ENCODE measurements around the gene KRTAP2-4.
"Not testable (repeated sequence)": the region's sequence is repeated elsewhere in the genome, so short reads cannot be mapped to it uniquely, and the experiment has no call there.

KRTAP2-4 gene, protein sequence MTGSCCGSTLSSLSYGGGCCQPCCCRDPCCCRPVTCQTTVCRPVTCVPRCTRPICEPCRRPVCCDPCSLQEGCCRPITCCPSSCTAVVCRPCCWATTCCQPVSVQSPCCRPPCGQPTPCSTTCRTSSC

DNA sequence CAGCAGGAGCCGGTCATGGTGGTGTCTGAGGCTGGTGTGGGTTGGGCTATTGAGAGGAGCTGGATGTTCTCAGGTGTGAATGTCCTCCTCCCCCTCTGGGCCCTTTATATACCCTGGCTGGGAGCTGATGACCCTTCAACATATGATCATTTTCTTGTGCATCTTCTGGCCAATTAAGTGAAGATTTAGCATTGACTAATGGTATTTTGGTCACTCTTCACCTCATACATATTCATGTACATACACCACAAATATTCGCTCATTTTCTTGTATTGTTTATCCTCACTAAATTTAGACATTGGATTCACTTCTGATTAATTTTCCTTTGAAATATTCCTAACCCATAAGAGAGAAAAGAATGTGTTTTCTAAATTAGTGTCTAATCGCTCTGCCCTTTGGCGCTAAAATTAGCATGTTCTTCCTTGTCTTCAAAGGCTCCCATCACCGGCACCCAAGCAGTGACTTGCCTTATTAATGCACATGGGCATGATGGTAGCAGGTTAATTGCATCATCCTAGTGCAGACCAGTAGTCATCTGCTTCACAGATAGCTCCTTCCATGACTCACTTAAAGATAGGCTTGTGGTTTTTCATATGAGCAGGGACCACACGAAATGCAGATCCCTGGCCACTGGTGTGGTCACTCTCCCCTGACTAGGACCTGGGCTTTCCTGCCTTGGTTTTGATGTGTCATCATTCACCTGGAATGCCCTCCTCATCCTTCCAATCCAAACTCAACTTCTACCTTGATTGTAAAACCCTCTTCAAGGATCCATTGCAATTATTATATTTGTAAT lies at the start of gene KRTAP2-4:
TSS of gene KRTAP2-4 (minus strand) at position 51 of the 796 bp plus-strand sequence. CDS start at position 17, 34 bp downstream.
- peak; percentile 96 for DNase-seq

GRCh38 chr17:41111151-41111885 lies 45.6 kb upstream of the KRTAP2-4 start:
- no peak for DNase-seq

GRCh38 chr17:41108728-41109386 lies 43.2 kb upstream of the KRTAP2-4 start:
- not testable (repeated sequence) for DNase-seq

GRCh38 chr17:41107941-41108450 lies 42.3 kb upstream of the KRTAP2-4 start:
- peak; percentile 33 for DNase-seq

GRCh38 chr17:41105347-41105746 lies 39.7 kb upstream of the KRTAP2-4 start, which contains the start of gene KRTAP4-9:
TSS of gene KRTAP4-9 (plus strand) at chr17:41105389. CDS start at chr17:41105389, 0 bp downstream.
- DNase-seq: not testable (repeated sequence)

DNA sequence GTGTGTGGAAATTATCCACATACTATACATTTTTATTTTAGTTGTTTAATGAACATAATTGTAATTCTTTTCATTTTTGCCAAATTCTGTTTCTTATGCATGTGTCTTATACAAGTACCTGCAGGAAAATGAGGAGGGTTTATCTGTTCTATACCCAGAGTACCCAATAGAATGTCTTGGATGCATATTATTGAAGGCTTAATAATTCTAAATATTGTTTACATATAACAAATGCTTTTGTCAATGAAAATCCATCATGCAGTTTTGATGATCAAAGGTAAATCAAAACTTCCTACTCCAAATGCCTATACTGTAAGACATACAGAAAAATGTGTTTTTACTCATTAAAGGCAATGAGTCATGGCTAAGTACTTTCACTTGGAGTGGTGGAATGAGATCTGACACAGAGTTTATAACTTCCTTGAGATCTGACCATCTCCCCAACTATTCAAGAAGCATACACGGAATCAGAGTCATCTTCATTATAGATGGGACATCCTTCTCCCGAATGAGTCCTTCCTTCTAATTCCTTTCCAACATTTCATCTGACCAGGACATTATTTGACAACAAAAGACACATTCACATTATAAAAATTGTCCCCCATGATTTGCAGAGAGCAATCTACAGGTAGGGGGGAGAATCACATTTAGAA lies 38.8 kb upstream of the KRTAP2-4 start:
- peak; percentile 80 for DNase-seq

- DNase-seq: peak; percentile 54
Measured at GRCh38 chr17:41103896-41104295, 38.2 kb upstream of the KRTAP2-4 start.

DNA sequence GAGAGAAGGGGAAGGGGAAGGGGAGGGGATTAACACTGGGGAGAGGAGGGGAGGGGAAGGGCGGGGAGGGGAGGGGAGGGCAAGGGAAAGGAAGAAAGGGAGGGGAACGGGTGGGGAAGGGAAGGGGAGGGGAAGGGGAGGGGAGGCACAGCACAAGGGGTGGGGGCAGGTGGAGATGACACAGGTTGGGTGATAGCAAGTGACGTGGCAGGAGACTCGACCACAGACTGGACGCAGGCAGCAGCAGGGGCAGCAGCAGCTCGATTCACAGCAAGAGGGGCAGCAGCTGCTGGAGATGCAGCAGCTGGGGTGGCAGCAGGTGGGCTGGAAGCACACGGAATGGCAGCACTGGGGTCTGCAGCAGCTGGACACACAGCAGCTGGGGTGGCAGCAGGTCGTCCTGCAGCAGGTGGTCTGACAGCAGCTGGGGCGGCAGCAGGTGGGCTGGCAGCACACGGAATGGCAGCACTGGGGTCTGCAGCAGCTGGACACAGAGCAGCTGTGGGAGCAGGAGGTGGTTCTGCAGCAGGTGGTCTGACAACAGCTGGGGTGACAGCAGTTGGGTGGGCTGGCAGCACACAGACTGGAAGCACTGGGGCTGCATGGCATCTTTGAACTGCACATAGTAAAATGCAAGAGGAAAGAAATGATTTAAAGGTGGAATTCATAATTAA lies 36.0 kb upstream of the KRTAP2-4 start, which contains the start of gene KRTAP4-16:
TSS of gene KRTAP4-16 (minus strand) at position 624 of the 674 bp plus-strand sequence. CDS start at position 624, 0 bp downstream.
- DNase-seq: no peak

- DNase-seq: peak; percentile 98
Measured at GRCh38 chr17:41099682-41100480, 34.2 kb upstream of the KRTAP2-4 start.

GRCh38 chr17:41098481-41098880 lies 32.8 kb upstream of the KRTAP2-4 start:
- DNase-seq: peak; percentile 92

DNA sequence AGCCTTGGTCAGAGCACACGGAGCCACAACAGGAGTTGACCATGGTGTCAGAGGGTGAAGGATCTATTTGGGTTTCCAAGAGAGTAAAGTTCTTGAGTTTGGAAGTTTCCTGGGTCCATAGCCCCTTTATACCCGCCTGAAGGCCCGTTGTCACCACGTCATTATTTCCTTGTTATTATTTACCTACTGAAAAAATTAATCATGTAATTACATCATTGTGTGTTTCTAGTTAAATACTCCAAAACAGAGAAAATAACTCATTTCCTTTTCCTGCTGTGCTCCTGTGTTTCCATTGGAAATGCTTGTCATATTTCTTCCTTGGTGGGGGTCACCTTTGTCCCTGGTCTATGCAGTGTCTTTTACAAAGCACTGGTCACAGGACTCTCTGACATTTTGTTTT lies 32.4 kb upstream of the KRTAP2-4 start, which contains the start of gene KRTAP4-8:
TSS of gene KRTAP4-8 (minus strand) at position 101 of the 400 bp plus-strand sequence. CDS start at position 43, 58 bp downstream.
- DNase-seq: no peak

DNA sequence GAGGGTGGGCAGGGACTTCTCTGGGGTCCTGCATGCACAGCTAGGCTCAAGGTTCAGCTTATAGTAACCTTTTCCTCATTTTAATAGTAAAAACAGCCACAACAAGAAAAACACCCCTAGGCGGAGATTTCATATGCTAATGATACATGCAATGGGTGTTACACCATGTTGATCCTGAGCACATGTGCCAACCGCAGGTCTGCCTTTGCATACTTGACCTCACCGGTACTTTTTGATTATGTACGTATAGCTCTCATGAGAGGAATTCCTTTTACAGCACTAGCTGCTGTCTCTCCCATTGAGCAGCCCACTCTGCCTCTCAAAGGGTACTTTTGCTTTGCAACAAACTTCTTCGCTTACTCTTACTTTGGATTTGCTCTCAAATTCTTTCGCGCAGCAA lies 30.4 kb upstream of the KRTAP2-4 start:
- DNase-seq: no peak

DNA sequence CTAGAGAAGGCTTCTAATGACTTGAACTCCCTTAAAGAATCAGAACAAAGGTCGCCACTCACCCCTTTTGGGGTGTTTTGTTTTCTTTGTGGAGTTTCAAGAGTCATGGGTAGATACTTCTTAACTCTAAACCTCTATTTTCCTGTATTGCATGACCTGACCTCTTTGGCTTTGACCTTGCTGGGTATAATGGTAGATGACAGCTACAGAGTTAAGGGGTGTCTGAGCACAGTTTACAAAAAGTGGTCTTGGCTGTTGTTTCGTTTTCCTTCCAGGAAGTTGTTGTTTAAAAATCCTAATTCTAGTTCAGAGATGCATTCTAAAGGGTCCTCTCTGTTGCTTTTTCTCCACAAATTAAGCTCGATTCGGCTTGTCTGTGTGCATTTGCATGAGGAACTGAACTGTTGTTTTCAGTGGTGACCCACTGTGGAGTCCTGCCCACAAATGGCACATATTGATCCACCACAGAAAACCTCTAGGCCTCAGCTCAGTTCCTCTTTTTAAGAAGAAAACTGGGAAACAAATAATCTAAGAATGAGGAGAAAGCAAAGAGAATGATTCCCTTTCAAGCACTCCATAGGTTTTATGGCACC lies 23.2 kb upstream of the KRTAP2-4 start:
- not testable (repeated sequence) for DNase-seq

GRCh38 chr17:41084100-41084856 lies 18.6 kb upstream of the KRTAP2-4 start, which contains the start of gene KRTAP4-7:
TSS of gene KRTAP4-7 (plus strand) at chr17:41084150. CDS start at chr17:41084207, 57 bp downstream.
- not testable (repeated sequence) for DNase-seq

GRCh38 chr17:41083427-41083826 lies 17.7 kb upstream of the KRTAP2-4 start:
- peak; percentile 87 for DNase-seq

DNA sequence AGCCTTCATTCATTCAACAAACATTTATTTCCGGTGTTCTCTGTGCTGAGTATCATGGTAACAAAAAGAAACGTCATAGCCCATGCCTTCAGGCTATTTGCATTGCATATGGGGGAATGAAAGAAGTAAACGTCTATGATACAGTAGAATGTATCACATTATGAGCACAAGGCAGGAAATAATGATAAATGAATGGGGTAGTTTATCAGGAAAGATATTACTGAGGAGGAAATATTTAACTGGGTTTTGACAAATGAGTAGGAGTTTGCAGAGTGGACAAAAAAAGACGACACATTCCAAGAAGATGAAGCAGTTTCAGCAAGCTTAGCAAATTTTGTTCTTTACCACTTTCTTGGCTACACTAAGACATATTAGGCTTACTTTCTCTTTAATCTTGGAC lies 16.9 kb upstream of the KRTAP2-4 start:
- peak; percentile 84 for DNase-seq

DNA sequence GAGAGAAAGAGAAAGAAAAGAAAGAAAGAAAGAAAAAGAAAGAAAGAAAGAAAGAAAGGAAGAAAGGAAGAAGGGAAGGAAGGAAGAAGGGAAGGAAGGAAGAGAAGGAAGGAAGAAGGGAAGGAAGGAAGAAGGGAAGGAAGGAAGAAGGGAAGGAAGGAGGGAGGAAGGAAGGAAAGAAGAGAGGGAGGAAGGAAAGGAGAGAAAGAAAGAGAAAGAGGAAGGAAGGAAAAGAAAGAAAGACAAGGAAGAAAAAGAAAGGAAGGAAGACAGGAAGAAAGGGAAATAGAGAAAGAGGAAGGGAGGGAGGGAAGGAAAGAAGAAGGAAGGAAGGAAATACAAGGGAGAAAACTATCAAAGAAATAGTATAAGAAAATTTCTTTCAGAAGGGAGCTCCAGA lies 11.1 kb upstream of the KRTAP2-4 start:
- DNase-seq: no peak

DNA sequence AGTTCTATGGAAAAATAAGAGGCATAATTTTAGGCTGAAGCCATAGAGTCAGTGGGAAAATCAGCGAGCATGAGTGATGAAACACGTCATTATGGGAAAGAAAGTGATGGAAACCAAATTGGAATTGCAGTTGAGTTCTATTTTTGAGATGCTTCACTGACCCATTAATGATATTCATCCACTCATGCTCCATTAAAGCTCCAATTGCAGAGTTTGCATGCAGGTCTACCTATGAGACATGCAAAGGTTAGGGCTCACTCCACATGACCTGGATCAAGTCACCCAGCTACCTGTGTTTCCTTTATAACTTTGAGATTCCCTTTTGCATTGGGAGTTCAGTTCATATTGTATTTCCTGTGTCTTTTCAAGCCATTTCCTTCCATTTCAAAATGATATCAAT lies 8.0 kb upstream of the KRTAP2-4 start:
- DNase-seq: no peak

Measured in EL (cell line).